Activated T-cell treated with anti-CD3 and anti-CD28 coated beads, Interleukin-2, amount 50 U/mL, for 24 hours (primary cell): ENCODE measurements around the gene GLOD4.

ENCODE experiments used
- DNase-seq: peaks from one replicate; pipeline ENCODE4 v3.0.0-alpha.2; 2020
- H3K27ac Mint-ChIP-seq: 2 replicates; pipeline ENCODE4 v1.8.0; 2020; ENCODE audit warnings: mild to moderate bottlenecking, mixed read lengths
- H3K27me3 Mint-ChIP-seq: 2 replicates; pipeline ENCODE4 v1.8.0; 2020; ENCODE audit warnings: mixed read lengths
- H3K36me3 Mint-ChIP-seq: 2 replicates; pipeline ENCODE4 v1.8.0; 2020; ENCODE audit warnings: low read depth, mixed read lengths
- H3K4me1 Mint-ChIP-seq: 2 replicates; pipeline ENCODE4 v1.8.0; 2020; ENCODE audit warnings: low read depth, mixed read lengths
- H3K4me3 Mint-ChIP-seq: 2 replicates; pipeline ENCODE4 v1.8.0; 2020; ENCODE audit warnings: mild to moderate bottlenecking, moderate library complexity, mixed read lengths
- H3K9me3 Mint-ChIP-seq: 2 replicates; pipeline ENCODE4 v1.8.0; 2020; ENCODE audit warnings: mixed read lengths

Gene GLOD4

GRCh38 chr17:746783-747629, 35.1 kb downstream of the GLOD4 start:
- Mint-ChIP-seq H3K36me3 (peaks cover 91% of the 10 kb centered on the region), H3K4me3 (no peak overlapping the region), H3K4me1 (peaks cover 40% of the 10 kb centered on the region), H3K9me3 (peaks cover 4% of the 10 kb centered on the region), H3K27ac (no peak overlapping the region), H3K27me3 (no peaks in the 10 kb centered on the region)
- DNase-seq, result no peak

GRCh38 chr17:746181-746580, 35.9 kb downstream of the GLOD4 start:
- Mint-ChIP-seq H3K27ac (no peak overlapping the region), H3K4me3 (no peak overlapping the region), H3K36me3 (peaks cover 94% of the 10 kb centered on the region), H3K4me1 (peaks cover 41% of the 10 kb centered on the region), H3K27me3 (no peaks in the 10 kb centered on the region), H3K9me3 (peaks cover 4% of the 10 kb centered on the region)
- no peak for DNase-seq

GRCh38 chr17:745406-745805, 36.7 kb downstream of the GLOD4 start:
- no peak for DNase-seq
- H3K4me1 Mint-ChIP-seq, result peaks cover 41% of the 10 kb centered on the region
- H3K27me3 Mint-ChIP-seq, result no peaks in the 10 kb centered on the region
- H3K9me3 Mint-ChIP-seq, result peaks cover 4% of the 10 kb centered on the region
- peak overlapping the region; percentile 5 for H3K27ac Mint-ChIP-seq
- H3K36me3 Mint-ChIP-seq, result peaks cover 95% of the 10 kb centered on the region
- H3K4me3 Mint-ChIP-seq, result no peak overlapping the region

- Mint-ChIP-seq H3K4me3 (no peak overlapping the region), H3K27me3 (no peaks in the 10 kb centered on the region), H3K27ac (peak overlapping the region; percentile 5), H3K4me1 (peaks cover 41% of the 10 kb centered on the region), H3K36me3 (peaks cover 95% of the 10 kb centered on the region), H3K9me3 (peaks cover 4% of the 10 kb centered on the region)
- no peak for DNase-seq
These were observed 37.1 kb downstream of the GLOD4 start for GRCh38 chr17:744937-745336.

- no peaks in the 10 kb centered on the region for H3K27me3 Mint-ChIP-seq
- no peaks in the 10 kb centered on the region for H3K9me3 Mint-ChIP-seq
- H3K4me1 Mint-ChIP-seq, result peaks cover 30% of the 10 kb centered on the region
- peak overlapping the region; percentile 61 for H3K27ac Mint-ChIP-seq
- H3K36me3 Mint-ChIP-seq, result peaks cover 95% of the 10 kb centered on the region
- DNase-seq, result no peak
- H3K4me3 Mint-ChIP-seq, result no peak overlapping the region
These were observed 38.9 kb downstream of the GLOD4 start for GRCh38 chr17:743139-743538.

GRCh38 chr17:742147-742793, 39.8 kb downstream of the GLOD4 start:
- Mint-ChIP-seq H3K27ac (no peak overlapping the region), H3K9me3 (no peaks in the 10 kb centered on the region), H3K4me1 (peaks cover 28% of the 10 kb centered on the region), H3K4me3 (no peak overlapping the region), H3K36me3 (peaks cover 93% of the 10 kb centered on the region), H3K27me3 (no peaks in the 10 kb centered on the region)
- DNase-seq, result no peak

- Mint-ChIP-seq H3K9me3 (no peaks in the 10 kb centered on the region), H3K27me3 (no peaks in the 10 kb centered on the region), H3K27ac (peak overlapping the region; percentile 92), H3K36me3 (peaks cover 92% of the 10 kb centered on the region), H3K4me3 (peak overlapping the region; percentile 37), H3K4me1 (peaks cover 31% of the 10 kb centered on the region)
- DNase-seq, result peak; percentile 44
These were observed 41.7 kb downstream of the GLOD4 start for GRCh38 chr17:740240-741017.

GRCh38 chr17:737561-738113, 44.4 kb downstream of the GLOD4 start:
- Mint-ChIP-seq H3K36me3 (peaks cover 88% of the 10 kb centered on the region), H3K4me3 (no peak overlapping the region), H3K27me3 (no peaks in the 10 kb centered on the region), H3K4me1 (peaks cover 38% of the 10 kb centered on the region), H3K9me3 (no peaks in the 10 kb centered on the region), H3K27ac (no peak overlapping the region)
- DNase-seq, result no peak

- no peak for DNase-seq
- peaks cover 15% of the 10 kb centered on the region for H3K27me3 Mint-ChIP-seq
- peak overlapping the region; percentile 44 for H3K27ac Mint-ChIP-seq
- peaks cover 25% of the 10 kb centered on the region for H3K4me1 Mint-ChIP-seq
- H3K4me3 Mint-ChIP-seq, result peak overlapping the region; percentile 86
- no peaks in the 10 kb centered on the region for H3K9me3 Mint-ChIP-seq
- H3K36me3 Mint-ChIP-seq, result peaks cover 53% of the 10 kb centered on the region
These were observed 48.3 kb downstream of the GLOD4 start for GRCh38 chr17:733743-734142.

GRCh38 chr17:732902-733720, 49.0 kb downstream of the GLOD4 start:
- H3K27me3 Mint-ChIP-seq, result peaks cover 15% of the 10 kb centered on the region
- peak overlapping the region; percentile 80 for H3K27ac Mint-ChIP-seq
- H3K4me3 Mint-ChIP-seq, result peak overlapping the region; percentile 86
- H3K36me3 Mint-ChIP-seq, result peaks cover 47% of the 10 kb centered on the region
- DNase-seq, result peak; percentile 64
- H3K4me1 Mint-ChIP-seq, result peaks cover 22% of the 10 kb centered on the region
- no peaks in the 10 kb centered on the region for H3K9me3 Mint-ChIP-seq

GRCh38 chr17:732067-732901, 49.8 kb downstream of the GLOD4 start, which contains the start of gene TLCD3A:
TLCD3A (plus strand) TSS chr17:732596; CDS start chr17:732648, 52 bp downstream.
- H3K36me3 Mint-ChIP-seq, result peaks cover 41% of the 10 kb centered on the region
- peak within 1 kb of the TSS; percentile 80 for H3K27ac Mint-ChIP-seq
- peaks cover 15% of the 10 kb centered on the region for H3K27me3 Mint-ChIP-seq
- H3K4me1 Mint-ChIP-seq, result peaks cover 22% of the 10 kb centered on the region
- peak within 1 kb of the TSS; percentile 86 for H3K4me3 Mint-ChIP-seq
- DNase-seq, result peak; percentile 70
- no peaks in the 10 kb centered on the region for H3K9me3 Mint-ChIP-seq

- peaks cover 15% of the 10 kb centered on the region for H3K27me3 Mint-ChIP-seq
- H3K9me3 Mint-ChIP-seq, result no peaks in the 10 kb centered on the region
- H3K27ac Mint-ChIP-seq, result no peak overlapping the region
- peaks cover 22% of the 10 kb centered on the region for H3K4me1 Mint-ChIP-seq
- peak overlapping the region; percentile 77 for H3K4me3 Mint-ChIP-seq
- no peak for DNase-seq
- H3K36me3 Mint-ChIP-seq, result peaks cover 36% of the 10 kb centered on the region
These were observed 50.4 kb downstream of the GLOD4 start for GRCh38 chr17:731644-732066.

GRCh38 chr17:728911-729310, 53.2 kb downstream of the GLOD4 start:
- H3K4me3 Mint-ChIP-seq, result no peak overlapping the region
- H3K36me3 Mint-ChIP-seq, result peaks cover 10% of the 10 kb centered on the region
- peaks cover 15% of the 10 kb centered on the region for H3K4me1 Mint-ChIP-seq
- no peak overlapping the region for H3K27ac Mint-ChIP-seq
- peaks cover 15% of the 10 kb centered on the region for H3K27me3 Mint-ChIP-seq
- no peak for DNase-seq
- H3K9me3 Mint-ChIP-seq, result no peaks in the 10 kb centered on the region
